ENCODE measurements around the gene SH3BP4. TPM values are rescaled to one million over a fixed set of nuclear protein-coding genes. Genes with fewer than 3 reads are reported as not detected.
A peak's percentile ranks its signal among the peaks of the same experiment; 100 is the strongest.

SH3BP4 gene
- total RNA-seq, 1 donor from 2014 or later = 29.6 TPM

GRCh38 chr2:235007664-235008457, 56.0 kb downstream of the SH3BP4 start:
- intact Hi-C loops (cut with DNase I) = no loop called here
- Histone ChIP-seq H3K9me3 (no peaks in the 10 kb centered on the region), H3K4me1 (peaks cover 16% of the 10 kb centered on the region), H3K27ac (no peak overlapping the region), H3K27me3 (no peaks in the 10 kb centered on the region), H3K36me3 (no peaks in the 10 kb centered on the region), H3K4me3 (no peak overlapping the region)
- ATAC-seq (peak; percentile 9), DNase-seq (no peak)
- TF ChIP-seq CTCF (IDR thresholded peaks at IDR 0.05) = no peak

DNA sequence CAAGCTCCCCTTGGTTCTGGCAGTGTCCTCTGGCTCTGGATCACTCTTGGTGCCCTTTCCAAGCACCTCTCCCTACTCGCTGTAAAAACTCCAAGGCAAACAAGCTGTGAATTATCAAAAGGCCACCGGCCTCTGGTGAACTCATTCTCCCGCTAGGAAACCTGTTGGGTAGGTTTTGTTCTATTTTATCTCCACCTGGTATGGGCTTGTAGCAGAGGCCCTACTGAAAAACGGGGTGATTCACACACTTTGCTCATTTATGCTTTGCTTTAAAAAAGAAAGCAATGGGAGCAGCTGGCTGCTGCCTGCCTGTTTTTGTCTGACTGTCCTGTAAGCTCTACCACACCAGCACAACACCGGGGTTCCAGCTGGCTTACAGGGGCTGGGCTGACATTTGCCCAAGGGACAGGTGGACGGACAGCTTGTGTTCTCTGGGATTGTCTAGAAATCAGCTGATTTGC, 56.8 kb downstream of the SH3BP4 start:
- H3K36me3 ChIP-seq = no peaks in the 10 kb centered on the region
- no peak for TF ChIP-seq CTCF (IDR thresholded peaks at IDR 0.05)
- intact Hi-C loops (cut with DNase I) = no loop called here
- no peaks in the 10 kb centered on the region for H3K9me3 ChIP-seq
- no peak overlapping the region for H3K27ac ChIP-seq
- H3K4me3 ChIP-seq = no peak overlapping the region
- ATAC-seq (peak; percentile 69), DNase-seq (no peak)
- H3K4me1 ChIP-seq = peaks cover 16% of the 10 kb centered on the region
- H3K27me3 ChIP-seq = no peaks in the 10 kb centered on the region

- H3K27ac ChIP-seq = no peak overlapping the region
- peaks cover 16% of the 10 kb centered on the region for H3K4me1 ChIP-seq
- DNase-seq = no peak
- intact Hi-C loops (cut with DNase I) = no loop called here
- H3K4me3 ChIP-seq = no peak overlapping the region
- no peak for ATAC-seq
- TF ChIP-seq CTCF (IDR thresholded peaks at IDR 0.05) = no peak
- no peaks in the 10 kb centered on the region for H3K9me3 ChIP-seq
- H3K36me3 ChIP-seq = no peaks in the 10 kb centered on the region
- no peaks in the 10 kb centered on the region for H3K27me3 ChIP-seq
These were observed 57.3 kb downstream of the SH3BP4 start for GRCh38 chr2:235009081-235009480.

DNA sequence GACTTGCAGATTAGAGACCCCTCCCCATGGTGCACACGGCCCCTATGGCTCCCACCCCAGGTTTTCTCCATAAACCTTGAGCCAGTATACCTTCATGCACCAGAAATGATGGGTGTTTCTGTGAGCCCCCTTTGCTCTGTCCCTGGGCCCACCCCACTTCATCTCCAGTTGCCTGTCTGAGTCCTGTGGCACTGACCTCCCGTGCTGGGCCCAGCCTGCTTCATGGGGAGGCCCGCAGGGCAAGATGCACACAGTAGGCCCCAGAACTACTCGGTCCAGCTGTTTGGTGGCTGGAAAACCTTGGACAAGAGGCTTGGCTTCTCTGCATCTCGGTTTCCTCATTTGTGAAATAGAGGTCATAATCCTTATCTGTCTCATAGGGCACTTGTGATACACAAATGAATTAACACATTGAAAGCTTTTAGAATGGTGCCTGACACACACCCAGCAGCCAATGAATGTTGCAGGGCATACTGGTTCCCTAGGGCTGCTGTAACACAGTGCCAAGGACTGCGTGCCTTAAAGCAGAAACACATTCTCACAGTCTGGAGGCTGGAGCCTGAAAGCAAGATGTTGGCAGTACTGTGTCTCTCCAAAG, 58.4 kb downstream of the SH3BP4 start:
- H3K27me3 ChIP-seq = no peaks in the 10 kb centered on the region
- H3K4me1 ChIP-seq = peaks cover 16% of the 10 kb centered on the region
- H3K36me3 ChIP-seq = no peaks in the 10 kb centered on the region
- H3K9me3 ChIP-seq = no peaks in the 10 kb centered on the region
- no peak for ATAC-seq
- DNase-seq = no peak
- intact Hi-C loops (cut with DNase I) = no loop called here
- H3K4me3 ChIP-seq = no peak overlapping the region
- TF ChIP-seq CTCF (IDR thresholded peaks at IDR 0.05) = no peak
- no peak overlapping the region for H3K27ac ChIP-seq

- DNase-seq (no peak), ATAC-seq (no peak)
- intact Hi-C loops (cut with DNase I) = no loop called here
- no peak overlapping the region for H3K4me3 ChIP-seq
- no peaks in the 10 kb centered on the region for H3K36me3 ChIP-seq
- H3K27me3 ChIP-seq = no peaks in the 10 kb centered on the region
- no peak for TF ChIP-seq CTCF (IDR thresholded peaks at IDR 0.05)
- no peaks in the 10 kb centered on the region for H3K9me3 ChIP-seq
- no peak overlapping the region for H3K27ac ChIP-seq
- H3K4me1 ChIP-seq = peaks cover 12% of the 10 kb centered on the region
These were observed 59.8 kb downstream of the SH3BP4 start for GRCh38 chr2:235011607-235011928.

Data from upper lobe of right lung (tissue), 1 donor.